Liver (tissue), 9 donors: ENCODE measurements around the gene COG7. TPM values are rescaled to one million over a fixed set of nuclear protein-coding genes. Genes with fewer than 3 reads are reported as not detected.

Experiments
- DNase-seq: peaks from one replicate; pipeline ENCODE4 v3.0.0-alpha.2; 2017; ENCODE audit warnings: low spot score
- H3K27ac ChIP-seq, 2 donors: one replicate each; pipeline ENCODE4 v1.7.0; 2013; ENCODE audit warnings: inconsistent platforms in 2 of 2, low read length in 2 of 2, control low read depth in 1 of 2, low read depth in 1 of 2, mild to moderate bottlenecking in 1 of 2
- H3K27me3 ChIP-seq, 4 donors: one replicate each; pipeline versions ENCODE4 v1.6.1 to v1.7.0; 2013; ENCODE audit warnings: low read length in 3 of 4, inconsistent platforms in 1 of 4, mild to moderate bottlenecking in 1 of 4, moderate library complexity in 1 of 4; ENCODE audit not compliant: control insufficient read depth in 4 of 4, insufficient read depth in 4 of 4
- H3K36me3 ChIP-seq, 4 donors: one replicate each; pipeline versions ENCODE4 v1.6.1 to v1.7.0; 2013; ENCODE audit warnings: low read length in 3 of 4, mild to moderate bottlenecking in 3 of 4, low read depth in 1 of 4, moderate library complexity in 1 of 4; ENCODE audit not compliant: control insufficient read depth in 4 of 4, insufficient read depth in 3 of 4
- H3K4me1 ChIP-seq, 4 donors: one replicate each; pipeline versions ENCODE4 v1.6.1 to v1.7.0; 2013; ENCODE audit warnings: low read length in 3 of 4, mild to moderate bottlenecking in 3 of 4, moderate library complexity in 1 of 4; ENCODE audit not compliant: control insufficient read depth in 4 of 4, insufficient read depth in 4 of 4
- H3K4me3 ChIP-seq, 3 donors: one replicate each; pipeline versions ENCODE4 v1.6.1 to v1.7.0; 2013; ENCODE audit warnings: low read length in 3 of 3, control low read depth in 1 of 3, low read depth in 1 of 3, mild to moderate bottlenecking in 1 of 3
- H3K9ac ChIP-seq, 2 donors: one replicate each; pipeline ENCODE4 v1.7.0; 2013; ENCODE audit warnings: low read length in 2 of 2, mild to moderate bottlenecking in 2 of 2, moderate library complexity in 2 of 2, control low read depth in 1 of 2, low read depth in 1 of 2
- H3K9me3 ChIP-seq, 4 donors: one replicate each; pipeline versions ENCODE4 v1.6.1 to v1.7.0; 2013; ENCODE audit warnings: low read length in 3 of 4; ENCODE audit not compliant: control insufficient read depth in 4 of 4
- ATF3 ChIP-seq: IDR thresholded peaks from 2 replicates; pipeline ENCODE4 v1.6.1; 2016; ENCODE audit warnings: antibody characterized with exemption
- CTCF ChIP-seq: fragments of 150-350 bp; IDR thresholded peaks from 2 replicates; pipeline ENCODE4 v1.5.1; 2017; ENCODE audit warnings: improper control_type of control experiment, low read depth, low read length; ENCODE audit not compliant: missing input control
- EGR1 ChIP-seq, 2 donors: IDR thresholded peaks; 2 replicates each; pipeline ENCODE4 v1.6.1; 2016 to 2018; ENCODE audit warnings: antibody characterized with exemption in 2 of 2, low read depth in 2 of 2
- FOXA2 ChIP-seq: IDR thresholded peaks from 2 replicates; pipeline ENCODE4 v1.6.1; 2016; ENCODE audit warnings: antibody characterized with exemption
- GABPA ChIP-seq, 2 donors: IDR thresholded peaks in 1 of 2; conservative IDR thresholded peaks in 1 of 2; 2 replicates each; pipeline ENCODE4 v1.6.1; 2016; ENCODE audit warnings: antibody characterized with exemption in 2 of 2, mild to moderate bottlenecking in 1 of 2, moderate library complexity in 1 of 2
- HNF4A ChIP-seq, 2 donors: conservative IDR thresholded peaks; 2 replicates each; pipeline ENCODE4 v1.6.1; 2016; ENCODE audit warnings: antibody characterized with exemption in 2 of 2, mild to moderate bottlenecking in 2 of 2
- HNF4G ChIP-seq: IDR thresholded peaks from 2 replicates; pipeline ENCODE4 v1.6.1; 2016; ENCODE audit warnings: antibody characterized with exemption
- JUND ChIP-seq, 2 donors: IDR thresholded peaks; 2 replicates each; pipeline ENCODE4 v1.6.1; 2016; ENCODE audit warnings: antibody characterized with exemption in 2 of 2
- MAX ChIP-seq: IDR thresholded peaks from 2 replicates; pipeline ENCODE4 v1.6.1; 2016; ENCODE audit warnings: antibody characterized with exemption
- NR2F2 ChIP-seq: IDR thresholded peaks from 2 replicates; pipeline ENCODE4 v1.6.1; 2016; ENCODE audit warnings: antibody characterized with exemption
- RAD21 ChIP-seq, 2 donors: IDR thresholded peaks; 2 replicates each; pipeline ENCODE4 v1.6.1; 2016; ENCODE audit warnings: antibody characterized with exemption in 2 of 2, mild to moderate bottlenecking in 2 of 2
- RXRA ChIP-seq, 2 donors: IDR thresholded peaks; 2 replicates each; pipeline ENCODE4 v1.6.1; 2017 to 2018; ENCODE audit warnings: antibody characterized with exemption in 2 of 2, mild to moderate bottlenecking in 1 of 2
- SP1 ChIP-seq: IDR thresholded peaks from 2 replicates; pipeline ENCODE4 v1.6.1; 2018; ENCODE audit warnings: antibody characterized with exemption, mild to moderate bottlenecking
- TAF1 ChIP-seq: conservative IDR thresholded peaks from 2 replicates; pipeline ENCODE4 v1.6.1; 2016; ENCODE audit warnings: antibody characterized with exemption, mild to moderate bottlenecking
- YY1 ChIP-seq: IDR thresholded peaks from 2 replicates; pipeline ENCODE4 v1.6.1; 2016; ENCODE audit warnings: antibody characterized with exemption, mild to moderate bottlenecking
- ZBTB33 ChIP-seq: IDR thresholded peaks from 2 replicates; pipeline ENCODE4 v1.6.1; 2016; ENCODE audit warnings: antibody characterized with exemption
- whole genome bisulfite sequencing: extraction: QIAGEN DNeasy Blood & Tissue Kit; methylation state at CpG from one replicate; pipeline ENCODE4 v1.1.7; 2013; 5-methylcytosine and 5-hydroxymethylcytosine counted together
- polyA plus RNA-seq, 2 donors: library from polyadenylated mRNA; stranded (reverse) in 1 of 2; unstranded in 1 of 2; fragments of 200-250 nt in 1 of 2; fragments of >200 nt in 1 of 2; fragmentation: Nextera tagmentation in 1 of 2; extraction: Ambion mirVana in 1 of 2; gene quantifications; one replicate each; pipeline versions ENCODE4 v1.2.1 to v1.2.3, GENCODE V29; 2013 to 2015
- total RNA-seq, 2 donors: library from RNA; depleted of rRNA; stranded (reverse); fragments of >200 nt; gene quantifications; one replicate each; pipeline ENCODE4 v1.2.3, GENCODE V29; 2014
- donor health status: healthy.
- donor health status: healthy.
- donor health status: healthy.
- donor health status: healthy.
- donor health status: healthy.

The COG7 gene
- total and polyA plus RNA-seq, 4 donors = 5.1 to 11.4 (median 6.6) TPM

GRCh38 chr16:23385441-23385840 is 67.5 kb downstream of the COG7 start:
- H3K4me3 ChIP-seq = no peak overlapping the region
- H3K9me3 ChIP-seq = no peaks in the 10 kb centered on the region
- no peak overlapping the region for H3K27ac ChIP-seq
- no peaks in the 10 kb centered on the region for H3K27me3 ChIP-seq
- no peak overlapping the region for H3K9ac ChIP-seq
- no peak for TF ChIP-seq HNF4G
- TF ChIP-seq EGR1 (IDR thresholded peaks at IDR 0.05; ENCODE audit: low read depth in 2 of 2) = no peak
- no peak for TF ChIP-seq NR2F2
- TF ChIP-seq GABPA (IDR thresholded peaks at IDR 0.05 in 1 of 2, conservative IDR thresholded peaks at IDR 0.05 in 1 of 2) = no peak
- no peak for TF ChIP-seq HNF4A (conservative IDR thresholded peaks at IDR 0.05)
- TF ChIP-seq ZBTB33 = no peak
- no peak for TF ChIP-seq SP1
- no peak for TF ChIP-seq RXRA (IDR thresholded peaks at IDR 0.05)
- TF ChIP-seq CTCF = no peak
- no peak for TF ChIP-seq FOXA2
- no peak for TF ChIP-seq RAD21 (IDR thresholded peaks at IDR 0.05)
- TF ChIP-seq TAF1 = no peak
- TF ChIP-seq JUND (IDR thresholded peaks at IDR 0.05) = no peak
- WGBS = 96% methylated on average over 15 of the region's 15 CpGs
- peaks cover 0 to 13% (median 4%) of the 10 kb centered on the region in 4 donors for H3K36me3 ChIP-seq
- H3K4me1 ChIP-seq = no peaks in the 10 kb centered on the region
- DNase-seq = no peak

- Histone ChIP-seq H3K9me3 (no peaks in the 10 kb centered on the region), H3K27ac (no peak overlapping the region), H3K36me3 (peaks cover 0 to 13% (median 4%) of the 10 kb centered on the region in 4 donors), H3K4me3 (no peak overlapping the region), H3K27me3 (no peaks in the 10 kb centered on the region), H3K4me1 (no peaks in the 10 kb centered on the region), H3K9ac (no peak overlapping the region)
- 96% methylated on average over 10 of the region's 10 CpGs for whole genome bisulfite sequencing
- DNase-seq = no peak
- no peak for TF ChIP-seq EGR1 (IDR thresholded peaks at IDR 0.05; ENCODE audit: low read depth in 2 of 2)
- TF ChIP-seq FOXA2 = no peak
- no peak for TF ChIP-seq TAF1
- TF ChIP-seq HNF4G = no peak
- no peak for TF ChIP-seq RAD21 (IDR thresholded peaks at IDR 0.05)
- no peak for TF ChIP-seq ZBTB33
- TF ChIP-seq NR2F2 = no peak
- TF ChIP-seq YY1 = no peak
- no peak for TF ChIP-seq ATF3
- TF ChIP-seq MAX = no peak
- no peak for TF ChIP-seq HNF4A (conservative IDR thresholded peaks at IDR 0.05)
Measured at GRCh38 chr16:23384878-23385277, 68.1 kb downstream of the COG7 start.
